GM21526 (cell line): ENCODE data around the gene CACNA2D3.

Source experiments
- ATAC-seq: cut with Tn5 transposase; IDR thresholded peaks from one replicate; pipeline ENCODE4 v1.9.1; 2021; ENCODE audit warnings: moderate library complexity; ENCODE audit not compliant: unreplicated experiment, low FRiP score

Gene CACNA2D3

GRCh38 chr3:54550221-54550977, 428.0 kb downstream of the CACNA2D3 start:
- ATAC-seq, result no peak

GRCh38 chr3:54556630-54557029, 434.3 kb downstream of the CACNA2D3 start:
- no peak for ATAC-seq

- no peak for ATAC-seq
Measured at GRCh38 chr3:54557538-54558428, 435.4 kb downstream of the CACNA2D3 start.

GRCh38 chr3:54563501-54564200, 441.3 kb downstream of the CACNA2D3 start:
- ATAC-seq, result no peak

- no peak for ATAC-seq
Measured at GRCh38 chr3:54564374-54564925, 442.1 kb downstream of the CACNA2D3 start.

- no peak for ATAC-seq
Measured at GRCh38 chr3:54565956-54566355, 443.6 kb downstream of the CACNA2D3 start.

GRCh38 chr3:54567949-54568348, 445.6 kb downstream of the CACNA2D3 start:
- no peak for ATAC-seq

- no peak for ATAC-seq
Measured at GRCh38 chr3:54570008-54570407, 447.7 kb downstream of the CACNA2D3 start.

GRCh38 chr3:54572197-54572895, 450.0 kb downstream of the CACNA2D3 start:
- ATAC-seq, result no peak

GRCh38 chr3:54573858-54574257, 451.5 kb downstream of the CACNA2D3 start:
- no peak for ATAC-seq

- ATAC-seq, result no peak
Measured at GRCh38 chr3:54574906-54575617, 452.7 kb downstream of the CACNA2D3 start.

- ATAC-seq, result no peak
Measured at GRCh38 chr3:54575618-54575960, 453.2 kb downstream of the CACNA2D3 start.

GRCh38 chr3:54577313-54577712, 455.0 kb downstream of the CACNA2D3 start:
- no peak for ATAC-seq

- ATAC-seq, result no peak
Measured at GRCh38 chr3:54578417-54578816, 456.1 kb downstream of the CACNA2D3 start.

- ATAC-seq, result no peak
Measured at GRCh38 chr3:54580453-54580852, 458.1 kb downstream of the CACNA2D3 start.

- no peak for ATAC-seq
Measured at GRCh38 chr3:54582424-54582823, 460.1 kb downstream of the CACNA2D3 start.

GRCh38 chr3:54591157-54591556, 468.8 kb downstream of the CACNA2D3 start:
- ATAC-seq, result no peak

GRCh38 chr3:54593653-54594052, 471.3 kb downstream of the CACNA2D3 start:
- no peak for ATAC-seq

GRCh38 chr3:54596087-54596486, 473.7 kb downstream of the CACNA2D3 start:
- ATAC-seq, result no peak

- ATAC-seq, result no peak
Measured at GRCh38 chr3:54599716-54600115, 477.4 kb downstream of the CACNA2D3 start.
